ENCODE results near the gene NACAD.
"Not testable (repeated sequence)": the region's sequence is repeated elsewhere in the genome, so short reads cannot be mapped to it uniquely, and the experiment has no call there.

The NACAD gene

GRCh38 chr7:45034710-45035109, 54.1 kb downstream of the NACAD start:
- Histone ChIP-seq H3K4me1 (ENCODE audit: control insufficient read depth in 2 of 2, insufficient read depth in 1 of 2, low read depth in 1 of 2, low read length in 2 of 2) (peaks cover 0 to 15% of the 10 kb centered on the region in 2 donors), H3K36me3 (replicated peaks in 1 of 2; ENCODE audit: control insufficient read depth in 2 of 2, insufficient read depth in 2 of 2, low read length in 2 of 2) (peaks cover 6 to 25% of the 10 kb centered on the region in 2 donors)
- not testable (repeated sequence) for H3K79me1 ChIP-seq (ENCODE audit: low read depth, low read length); H3K14ac ChIP-seq (ENCODE audit: low read length); DNase-seq (ENCODE audit: low spot score); H2BK12ac ChIP-seq (ENCODE audit: low read length); H2AK5ac ChIP-seq (ENCODE audit: low read depth, low read length); H3K23ac ChIP-seq (ENCODE audit: low read depth, low read length, poor library complexity); H3K9ac ChIP-seq (ENCODE audit: low read depth, low read length, poor library complexity); H3K4me3 ChIP-seq (ENCODE audit: low read length in 2 of 2); H2BK5ac ChIP-seq (ENCODE audit: low read length); H3K27ac ChIP-seq (replicated peaks; ENCODE audit: low read length); H3K18ac ChIP-seq (ENCODE audit: low read length); H3K27me3 ChIP-seq (ENCODE audit: control insufficient read depth in 3 of 3, insufficient read depth in 3 of 3, low read depth in 1 of 3, low read length in 3 of 3); H4K8ac ChIP-seq (ENCODE audit: low read depth, low read length); H2BK15ac ChIP-seq (ENCODE audit: low read length); H3K9me3 ChIP-seq (replicated peaks in 1 of 2; ENCODE audit: control insufficient read depth in 2 of 2, insufficient read depth in 1 of 2, low read depth in 1 of 2, low read length in 2 of 2); H4K91ac ChIP-seq (ENCODE audit: low read depth, low read length, poor library complexity); H2AFZ ChIP-seq (ENCODE audit: low read length); H2BK120ac ChIP-seq (ENCODE audit: low read depth, low read length); H3K4me2 ChIP-seq (ENCODE audit: insufficient read depth, low read length, poor library complexity, severe bottlenecking); H3K4ac ChIP-seq (ENCODE audit: low read length)
- no CpG with 5 or more reads among the region's 5 CpGs for WGBS, 2 donors (ENCODE audit: extremely low coverage in 2 of 2, insufficient read length in 2 of 2, insufficient replicate concordance in 1 of 2)

GRCh38 chr7:45033931-45034290, 54.9 kb downstream of the NACAD start:
- Histone ChIP-seq H3K36me3 (replicated peaks in 1 of 2; ENCODE audit: control insufficient read depth in 2 of 2, insufficient read depth in 2 of 2, low read length in 2 of 2) (peaks cover 4 to 17% of the 10 kb centered on the region in 2 donors), H4K91ac (ENCODE audit: low read depth, low read length, poor library complexity) (no peak overlapping the region), H2AK5ac (ENCODE audit: low read depth, low read length) (no peak overlapping the region), H2BK5ac (ENCODE audit: low read length) (no peak overlapping the region), H2BK120ac (ENCODE audit: low read depth, low read length) (no peak overlapping the region), H3K27me3 (ENCODE audit: control insufficient read depth in 3 of 3, insufficient read depth in 3 of 3, low read depth in 1 of 3, low read length in 3 of 3) (no peaks in the 10 kb centered on the region), H3K4ac (ENCODE audit: low read length) (no peak overlapping the region), H3K14ac (ENCODE audit: low read length) (no peak overlapping the region), H3K9me3 (replicated peaks in 1 of 2; ENCODE audit: control insufficient read depth in 2 of 2, insufficient read depth in 1 of 2, low read depth in 1 of 2, low read length in 2 of 2) (no peaks in the 10 kb centered on the region), H3K18ac (ENCODE audit: low read length) (no peak overlapping the region), H3K9ac (ENCODE audit: low read depth, low read length, poor library complexity) (no peak overlapping the region), H3K23ac (ENCODE audit: low read depth, low read length, poor library complexity) (no peak overlapping the region), H3K4me2 (ENCODE audit: insufficient read depth, low read length, poor library complexity, severe bottlenecking) (no peak overlapping the region), H3K79me1 (ENCODE audit: low read depth, low read length) (peaks cover 7% of the 10 kb centered on the region), H2BK15ac (ENCODE audit: low read length) (no peak overlapping the region), H3K4me3 (ENCODE audit: low read length in 2 of 2) (no peak overlapping the region), H3K27ac (replicated peaks; ENCODE audit: low read length) (no peak overlapping the region), H4K8ac (ENCODE audit: low read depth, low read length) (no peak overlapping the region), H2AFZ (ENCODE audit: low read length) (no peak overlapping the region), H2BK12ac (ENCODE audit: low read length) (no peak overlapping the region), H3K4me1 (ENCODE audit: control insufficient read depth in 2 of 2, insufficient read depth in 1 of 2, low read depth in 1 of 2, low read length in 2 of 2) (peaks cover 0 to 15% of the 10 kb centered on the region in 2 donors)
- no CpG with 5 or more reads among the region's 4 CpGs for WGBS, 2 donors (ENCODE audit: extremely low coverage in 2 of 2, insufficient read length in 2 of 2, insufficient replicate concordance in 1 of 2)
- no peak for DNase-seq (ENCODE audit: low spot score)

GRCh38 chr7:45033261-45033930, 55.4 kb downstream of the NACAD start:
- Histone ChIP-seq H3K4me2 (ENCODE audit: insufficient read depth, low read length, poor library complexity, severe bottlenecking) (no peak overlapping the region), H2AK5ac (ENCODE audit: low read depth, low read length) (no peak overlapping the region), H3K4me3 (ENCODE audit: low read length in 2 of 2) (no peak overlapping the region), H3K79me1 (ENCODE audit: low read depth, low read length) (peaks cover 7% of the 10 kb centered on the region), H3K23ac (ENCODE audit: low read depth, low read length, poor library complexity) (no peak overlapping the region), H3K4ac (ENCODE audit: low read length) (no peak overlapping the region), H2BK5ac (ENCODE audit: low read length) (no peak overlapping the region), H2BK15ac (ENCODE audit: low read length) (no peak overlapping the region), H2BK12ac (ENCODE audit: low read length) (no peak overlapping the region), H2AFZ (ENCODE audit: low read length) (no peak overlapping the region), H3K27me3 (ENCODE audit: control insufficient read depth in 3 of 3, insufficient read depth in 3 of 3, low read depth in 1 of 3, low read length in 3 of 3) (no peaks in the 10 kb centered on the region), H3K14ac (ENCODE audit: low read length) (no peak overlapping the region), H4K8ac (ENCODE audit: low read depth, low read length) (no peak overlapping the region), H3K27ac (replicated peaks; ENCODE audit: low read length) (no peak overlapping the region), H3K9me3 (replicated peaks in 1 of 2; ENCODE audit: control insufficient read depth in 2 of 2, insufficient read depth in 1 of 2, low read depth in 1 of 2, low read length in 2 of 2) (no peaks in the 10 kb centered on the region), H3K18ac (ENCODE audit: low read length) (no peak overlapping the region), H3K36me3 (replicated peaks in 1 of 2; ENCODE audit: control insufficient read depth in 2 of 2, insufficient read depth in 2 of 2, low read length in 2 of 2) (peaks cover 2 to 12% of the 10 kb centered on the region in 2 donors), H3K9ac (ENCODE audit: low read depth, low read length, poor library complexity) (no peak overlapping the region), H2BK120ac (ENCODE audit: low read depth, low read length) (no peak overlapping the region), H4K91ac (ENCODE audit: low read depth, low read length, poor library complexity) (no peak overlapping the region), H3K4me1 (ENCODE audit: control insufficient read depth in 2 of 2, insufficient read depth in 1 of 2, low read depth in 1 of 2, low read length in 2 of 2) (peaks cover 0 to 15% of the 10 kb centered on the region in 2 donors)
- WGBS, 2 donors (ENCODE audit: extremely low coverage in 2 of 2, insufficient read length in 2 of 2, insufficient replicate concordance in 1 of 2), result no CpG with 5 or more reads among the region's 1 CpG
- no peak for DNase-seq (ENCODE audit: low spot score)

- no peak overlapping the region for H4K91ac ChIP-seq (ENCODE audit: low read depth, low read length, poor library complexity)
- no CpG with 5 or more reads among the region's 4 CpGs for WGBS, 2 donors (ENCODE audit: extremely low coverage in 2 of 2, insufficient read length in 2 of 2, insufficient replicate concordance in 1 of 2)
- H4K8ac ChIP-seq (ENCODE audit: low read depth, low read length), result no peak overlapping the region
Measured at GRCh38 chr7:45032421-45032820, 56.3 kb downstream of the NACAD start.

More at GRCh38 chr7:45032421-45032820, 56.3 kb downstream of the NACAD start:
- no peak overlapping the region for H3K9ac ChIP-seq (ENCODE audit: low read depth, low read length, poor library complexity)
- H3K79me1 ChIP-seq (ENCODE audit: low read depth, low read length), result peaks cover 6% of the 10 kb centered on the region
- DNase-seq (ENCODE audit: low spot score), result no peak
- no peak overlapping the region for H2AFZ ChIP-seq (ENCODE audit: low read length)
- peak overlapping the region; percentile 46 for H2BK12ac ChIP-seq (ENCODE audit: low read length)
- H3K18ac ChIP-seq (ENCODE audit: low read length), result peak overlapping the region; percentile 44
- no peak overlapping the region for H3K27ac ChIP-seq (replicated peaks; ENCODE audit: low read length)
- H2BK120ac ChIP-seq (ENCODE audit: low read depth, low read length), result no peak overlapping the region
- H2BK15ac ChIP-seq (ENCODE audit: low read length), result no peak overlapping the region
- H2AK5ac ChIP-seq (ENCODE audit: low read depth, low read length), result no peak overlapping the region
- no peak overlapping the region for H2BK5ac ChIP-seq (ENCODE audit: low read length)
- peaks cover 0 to 15% of the 10 kb centered on the region in 2 donors for H3K4me1 ChIP-seq (ENCODE audit: control insufficient read depth in 2 of 2, insufficient read depth in 1 of 2, low read depth in 1 of 2, low read length in 2 of 2)
- no peak overlapping the region for H3K4ac ChIP-seq (ENCODE audit: low read length)
- no peak overlapping the region for H3K23ac ChIP-seq (ENCODE audit: low read depth, low read length, poor library complexity)
- H3K9me3 ChIP-seq (replicated peaks in 1 of 2; ENCODE audit: control insufficient read depth in 2 of 2, insufficient read depth in 1 of 2, low read depth in 1 of 2, low read length in 2 of 2), result no peaks in the 10 kb centered on the region
- H3K14ac ChIP-seq (ENCODE audit: low read length), result no peak overlapping the region
- no peak overlapping the region for H3K4me3 ChIP-seq (ENCODE audit: low read length in 2 of 2)
- no peak overlapping the region for H3K4me2 ChIP-seq (ENCODE audit: insufficient read depth, low read length, poor library complexity, severe bottlenecking)
- peaks cover 6 to 11% of the 10 kb centered on the region in 2 donors for H3K36me3 ChIP-seq (replicated peaks in 1 of 2; ENCODE audit: control insufficient read depth in 2 of 2, insufficient read depth in 2 of 2, low read length in 2 of 2)
- no peaks in the 10 kb centered on the region for H3K27me3 ChIP-seq (ENCODE audit: control insufficient read depth in 3 of 3, insufficient read depth in 3 of 3, low read depth in 1 of 3, low read length in 3 of 3)

Data from neuronal stem cell (in vitro differentiated cells).